GM12872 (cell line): ENCODE data around the gene PROZ.

Experiments
- TF ChIP-seq, protein P1 (sequence below): IDR thresholded peaks from 3 replicates; pipeline ENCODE4 v1.5.1; 2011; ENCODE audit warnings: low read depth, mild to moderate bottlenecking, low read length, moderate library complexity; ENCODE audit not compliant: insufficient read depth

The PROZ gene

DNA sequence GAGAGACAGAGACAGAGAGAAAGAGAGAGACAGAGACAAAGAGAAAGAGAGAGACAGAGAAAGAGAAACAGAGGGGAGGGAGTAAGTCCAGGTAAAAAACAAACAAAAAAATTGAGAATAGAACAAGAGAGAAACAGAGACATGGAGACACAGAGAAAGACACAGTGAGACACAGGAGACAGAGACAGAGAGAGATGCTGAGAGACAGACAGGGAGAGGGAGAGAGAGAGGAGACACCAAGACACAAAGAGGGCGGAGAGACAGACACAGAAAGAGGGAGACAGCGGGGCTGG lies 5.8 kb upstream of the PROZ start:
- TF ChIP-seq, protein P1, sequence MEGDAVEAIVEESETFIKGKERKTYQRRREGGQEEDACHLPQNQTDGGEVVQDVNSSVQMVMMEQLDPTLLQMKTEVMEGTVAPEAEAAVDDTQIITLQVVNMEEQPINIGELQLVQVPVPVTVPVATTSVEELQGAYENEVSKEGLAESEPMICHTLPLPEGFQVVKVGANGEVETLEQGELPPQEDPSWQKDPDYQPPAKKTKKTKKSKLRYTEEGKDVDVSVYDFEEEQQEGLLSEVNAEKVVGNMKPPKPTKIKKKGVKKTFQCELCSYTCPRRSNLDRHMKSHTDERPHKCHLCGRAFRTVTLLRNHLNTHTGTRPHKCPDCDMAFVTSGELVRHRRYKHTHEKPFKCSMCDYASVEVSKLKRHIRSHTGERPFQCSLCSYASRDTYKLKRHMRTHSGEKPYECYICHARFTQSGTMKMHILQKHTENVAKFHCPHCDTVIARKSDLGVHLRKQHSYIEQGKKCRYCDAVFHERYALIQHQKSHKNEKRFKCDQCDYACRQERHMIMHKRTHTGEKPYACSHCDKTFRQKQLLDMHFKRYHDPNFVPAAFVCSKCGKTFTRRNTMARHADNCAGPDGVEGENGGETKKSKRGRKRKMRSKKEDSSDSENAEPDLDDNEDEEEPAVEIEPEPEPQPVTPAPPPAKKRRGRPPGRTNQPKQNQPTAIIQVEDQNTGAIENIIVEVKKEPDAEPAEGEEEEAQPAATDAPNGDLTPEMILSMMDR, result no peak

DNA sequence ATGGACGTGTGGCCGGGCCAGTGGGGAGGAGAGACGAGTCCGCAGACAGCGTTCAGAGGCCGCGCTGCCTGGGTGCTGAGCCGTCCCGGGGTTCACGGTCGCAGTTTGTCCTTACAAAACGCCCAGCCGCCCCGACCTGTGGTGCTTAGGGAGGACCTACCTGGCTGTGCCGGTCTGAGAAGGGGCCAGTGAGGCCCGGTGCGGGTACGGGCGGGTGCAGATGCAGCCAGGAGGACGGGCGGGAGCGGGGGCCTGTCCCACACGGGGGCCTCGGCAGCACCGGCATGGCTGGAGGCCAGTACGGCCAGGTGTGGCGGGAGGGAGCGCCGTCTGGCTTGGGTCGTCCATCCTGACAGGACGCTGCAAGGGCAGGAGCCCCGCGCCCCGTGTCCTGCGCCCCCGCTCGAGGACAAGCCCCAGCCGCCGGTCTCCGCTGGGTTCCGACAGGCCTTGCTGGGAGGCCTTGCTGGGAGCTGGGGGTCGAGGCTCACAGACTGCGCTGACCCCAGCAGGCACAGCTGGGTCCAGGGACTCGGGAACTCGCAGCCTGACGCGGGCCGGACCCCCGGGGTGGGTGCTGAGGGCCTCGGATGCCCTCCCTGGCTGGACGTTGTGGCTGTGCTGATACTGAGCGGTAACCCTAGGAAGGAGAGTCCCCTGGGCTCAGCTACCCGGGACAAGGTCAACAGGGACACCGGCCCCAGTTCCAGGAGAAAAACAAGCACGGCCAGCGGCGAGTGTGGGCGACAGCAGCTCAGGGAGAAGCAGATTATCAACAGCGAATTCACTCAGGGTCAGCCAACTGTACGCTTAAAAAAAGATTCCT lies 5.3 kb upstream of the PROZ start:
- TF ChIP-seq, protein P1, result no peak

DNA sequence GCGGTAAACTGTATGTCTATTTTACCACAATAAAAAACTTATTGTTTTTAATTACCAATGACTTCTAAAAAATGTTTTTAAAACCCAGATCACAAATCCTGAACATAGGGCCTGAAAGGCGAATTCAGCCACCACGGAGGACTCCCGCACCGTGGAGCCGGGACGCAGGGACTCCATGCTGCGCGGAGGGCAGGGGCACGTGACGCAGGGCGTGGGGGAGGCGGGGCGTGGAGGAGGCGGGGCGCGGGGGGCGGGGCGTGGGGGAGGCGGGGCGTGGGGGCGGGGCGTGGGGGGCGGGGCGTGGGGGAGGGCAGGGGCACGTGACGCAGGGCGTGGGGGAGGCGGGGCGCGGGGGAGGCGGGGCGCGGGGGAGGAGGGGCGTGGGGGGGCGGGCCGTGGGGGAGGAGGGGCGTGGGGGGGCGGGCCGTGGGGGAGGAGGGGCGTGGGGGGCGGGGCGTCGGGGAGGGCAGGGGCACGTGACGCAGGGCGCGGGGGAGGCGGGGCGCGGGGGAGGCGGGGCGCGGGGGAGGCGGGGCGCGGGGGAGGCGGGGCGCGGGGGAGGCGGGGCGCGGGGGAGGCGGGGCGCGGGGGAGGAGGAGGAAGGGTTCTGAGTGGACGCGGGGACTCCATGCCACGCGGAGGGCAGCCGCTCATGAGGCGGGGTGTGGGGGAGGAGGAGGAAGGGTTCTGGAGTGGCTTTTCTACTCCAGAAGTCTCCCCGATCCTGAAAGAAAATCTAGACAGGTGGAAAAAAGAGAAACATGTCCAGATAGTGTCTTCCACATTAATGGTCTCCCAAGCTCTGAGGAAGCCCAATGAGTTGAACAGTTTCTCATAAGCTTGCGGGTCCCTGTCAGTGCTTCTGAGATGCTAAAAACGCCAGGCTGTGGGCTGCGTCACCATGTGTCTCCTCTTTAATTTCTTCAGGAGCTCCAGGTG lies 4.4 kb upstream of the PROZ start:
- TF ChIP-seq, protein P1, result no peak

DNA sequence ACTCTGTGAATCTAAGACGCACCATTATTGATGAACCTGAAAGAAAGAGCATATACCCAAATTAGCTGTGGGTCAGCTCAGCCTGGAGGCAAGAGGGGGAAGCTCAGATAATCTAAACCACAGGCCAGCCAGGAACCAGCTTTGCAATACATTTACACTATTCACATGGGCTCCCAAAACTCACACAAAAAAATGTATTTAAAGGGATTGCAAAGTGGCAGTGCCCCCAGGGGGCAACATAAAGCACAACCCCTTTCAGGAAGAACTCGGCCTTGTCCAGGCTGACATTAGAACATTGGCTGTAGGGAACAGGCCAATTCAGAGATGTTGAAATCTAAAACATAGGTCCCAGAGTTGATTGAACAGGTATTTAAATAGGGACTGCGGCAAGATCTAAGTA lies 3.2 kb upstream of the PROZ start:
- TF ChIP-seq, protein P1, result no peak

DNA sequence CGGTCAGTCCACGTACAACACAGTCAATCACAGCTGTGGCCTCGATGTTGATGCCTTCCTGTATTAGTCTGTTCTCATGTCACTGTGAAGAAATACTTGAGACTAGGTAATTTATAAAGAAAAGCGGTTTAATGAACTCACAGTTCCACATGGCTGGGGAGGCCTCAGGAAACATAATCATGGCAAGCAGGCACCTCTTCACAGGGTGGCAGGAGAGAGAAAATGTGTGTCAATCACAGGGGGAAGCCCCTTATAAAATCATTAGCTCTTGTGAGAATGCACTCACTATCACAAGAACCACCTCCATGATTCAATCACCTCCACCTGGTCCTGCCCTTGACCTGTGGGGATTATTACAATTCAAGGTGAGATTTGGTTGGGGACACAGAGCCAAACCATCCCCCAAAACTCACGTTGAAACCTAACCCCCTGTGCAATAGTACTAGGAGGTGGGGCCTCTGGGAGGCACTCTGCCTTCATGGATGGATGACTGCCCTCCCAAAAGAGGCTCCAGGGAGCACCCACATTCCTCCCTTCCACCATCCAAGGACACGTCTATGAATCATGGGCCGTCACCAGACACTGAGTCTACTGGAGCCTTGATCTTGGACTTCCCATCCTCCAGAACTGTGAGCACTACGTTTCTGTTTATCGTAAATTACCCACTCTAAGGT lies 2.3 kb upstream of the PROZ start:
- TF ChIP-seq, protein P1, result no peak

DNA sequence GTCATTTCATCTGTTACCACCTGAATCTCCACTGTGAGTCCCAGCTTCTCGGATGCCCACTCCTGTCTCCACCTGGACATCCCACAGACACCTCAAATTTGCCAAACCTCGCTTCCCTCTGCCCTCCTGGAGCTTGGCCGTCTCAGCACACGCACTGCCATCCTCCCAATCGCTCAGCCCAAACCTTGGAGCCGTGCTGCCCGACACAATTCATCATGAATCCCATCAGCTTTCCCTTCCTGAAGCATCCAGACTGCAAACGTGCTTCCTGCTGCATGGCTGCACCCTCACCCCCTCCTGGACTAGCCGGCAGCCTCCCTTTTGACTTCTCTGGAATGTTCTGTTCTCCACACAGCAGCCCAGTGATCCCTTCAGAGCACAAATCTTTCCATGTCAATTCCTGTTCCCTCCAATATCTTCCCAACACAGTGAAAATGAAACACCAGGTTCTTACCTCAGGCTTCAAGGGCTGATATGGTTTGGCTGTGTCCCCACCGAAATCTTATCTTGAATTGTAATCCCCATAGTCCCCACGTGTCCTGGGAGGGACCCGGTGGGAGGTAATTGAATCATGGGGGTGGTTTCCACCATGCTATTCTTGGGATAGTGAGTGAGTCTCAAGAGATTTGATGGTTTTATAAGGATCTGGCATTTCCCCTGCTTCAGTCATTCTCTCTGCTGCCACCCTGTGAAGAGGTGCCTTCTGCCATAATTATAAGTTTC lies 1.1 kb upstream of the PROZ start:
- TF ChIP-seq, protein P1, result no peak

DNA sequence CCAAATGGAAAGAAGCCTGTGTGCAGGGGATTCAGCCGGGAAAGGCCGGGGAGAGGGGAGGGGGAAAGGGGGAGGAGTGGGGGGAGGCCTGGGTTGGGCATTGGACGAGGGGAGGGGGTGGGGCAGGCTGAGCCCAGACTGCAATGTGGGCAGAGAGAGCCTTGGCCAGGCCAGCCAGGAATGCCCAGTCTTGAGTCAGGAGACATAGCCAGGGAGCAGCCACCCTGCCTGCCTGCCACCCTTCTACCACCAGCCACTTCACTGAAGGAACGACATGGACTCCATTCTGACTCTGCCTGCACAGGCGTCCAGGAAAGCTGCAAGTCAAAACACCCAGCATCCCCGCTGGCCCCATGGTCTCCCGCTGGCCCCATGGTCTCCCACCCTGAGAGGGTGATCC lies 498 bp downstream of the PROZ start:
- TF ChIP-seq, protein P1, result no peak
